B cell (primary cell): ENCODE data around the gene CCDC85C.

Experiments
- CTCF ChIP-seq: fragments of 200-600 bp; IDR thresholded peaks from one replicate; pipeline ENCODE4 v1.8.0; 2022; ENCODE audit warnings: antibody characterized with exemption, mild to moderate bottlenecking
- EZH2 ChIP-seq: IDR thresholded peaks from 2 replicates; pipeline ENCODE4 v1.6.1; 2012; ENCODE audit warnings: borderline replicate concordance, low read depth, mild to moderate bottlenecking, moderate library complexity, low read length; ENCODE audit not compliant: insufficient read depth, poor library complexity, severe bottlenecking

- TF ChIP-seq CTCF = no peak
- no peak for TF ChIP-seq EZH2
Observed at GRCh38 chr14:99645545-99646505, 41.8 kb upstream of the CCDC85C start.
